H9 (cell line): Measurements from ENCODE around the gene PGS1. TPM values are rescaled to one million over a fixed set of nuclear protein-coding genes. Genes with fewer than 3 reads are reported as not detected.

Experiments
- DNase-seq: peaks from one replicate; pipeline ENCODE4 v3.0.0-alpha.2; 2017
- H2AFZ ChIP-seq: one replicate; pipeline ENCODE4 v1.6.1; 2013; ENCODE audit warnings: mild to moderate bottlenecking, low read length, control low read depth, moderate library complexity
- H2AK5ac ChIP-seq: 2 replicates; pipeline ENCODE4 v1.6.1; 2013; ENCODE audit warnings: low read length, control low read depth, mixed read lengths; ENCODE audit not compliant: insufficient read length
- H2BK120ac ChIP-seq: one replicate; pipeline ENCODE4 v1.6.1; 2013; ENCODE audit warnings: low read depth, mild to moderate bottlenecking, low read length, control low read depth, inconsistent platforms; ENCODE audit not compliant: poor library complexity, severe bottlenecking
- H2BK12ac ChIP-seq: 2 replicates; pipeline ENCODE4 v1.6.1; 2013; ENCODE audit warnings: low read length, control low read depth, mixed read lengths, low read depth; ENCODE audit not compliant: insufficient read length
- H2BK15ac ChIP-seq: 2 replicates; pipeline ENCODE4 v1.6.1; 2013; ENCODE audit warnings: low read depth, low read length, control low read depth
- H2BK20ac ChIP-seq: one replicate; pipeline ENCODE4 v1.6.1; 2013; ENCODE audit warnings: low read depth, mild to moderate bottlenecking, low read length, control low read depth, inconsistent platforms; ENCODE audit not compliant: poor library complexity, severe bottlenecking
- H2BK5ac ChIP-seq: 2 replicates; pipeline ENCODE4 v1.6.1; 2013; ENCODE audit warnings: low read length, control low read depth, mixed read lengths; ENCODE audit not compliant: insufficient read length
- H3K14ac ChIP-seq: 2 replicates; pipeline ENCODE4 v1.6.1; 2013; ENCODE audit warnings: low read length, control low read depth; ENCODE audit not compliant: insufficient read depth
- H3K18ac ChIP-seq: 2 replicates; pipeline ENCODE4 v1.6.1; 2013; ENCODE audit warnings: low read depth, mild to moderate bottlenecking, mixed read lengths, low read length, control low read depth; ENCODE audit not compliant: insufficient read length
- H3K23ac ChIP-seq: 2 replicates; pipeline ENCODE4 v1.6.1; 2013; ENCODE audit warnings: low read length, control low read depth, mixed read lengths, low read depth; ENCODE audit not compliant: insufficient read length
- H3K23me2 ChIP-seq: 2 replicates; pipeline ENCODE4 v1.6.1; 2013; ENCODE audit warnings: low read depth, mild to moderate bottlenecking, mixed read lengths, low read length, control low read depth; ENCODE audit not compliant: insufficient read length, poor library complexity, severe bottlenecking
- H3K27ac ChIP-seq: 2 replicates; pipeline ENCODE4 v1.5.1; 2013; ENCODE audit warnings: low read length, control low read depth, mixed read lengths, low read depth; ENCODE audit not compliant: insufficient read length
- H3K27me3 ChIP-seq: 2 replicates; pipeline ENCODE4 v1.6.1; 2013; ENCODE audit warnings: low read length, control low read depth, inconsistent platforms; ENCODE audit not compliant: insufficient read depth
- H3K4ac ChIP-seq: 2 replicates; pipeline ENCODE4 v1.6.1; 2013; ENCODE audit warnings: low read depth, mild to moderate bottlenecking, control low read depth, inconsistent platforms, low read length, moderate library complexity
- H3K4me1 ChIP-seq: 2 replicates; pipeline ENCODE4 v1.6.1; 2013; ENCODE audit warnings: low read length, control low read depth, inconsistent platforms; ENCODE audit not compliant: insufficient read depth
- H3K4me2 ChIP-seq: 2 replicates; pipeline ENCODE4 v1.6.1; 2013; ENCODE audit warnings: low read length, control low read depth, mixed read lengths; ENCODE audit not compliant: insufficient read length, insufficient read depth
- H3K56ac ChIP-seq: 2 replicates; pipeline ENCODE4 v1.6.1; 2013; ENCODE audit warnings: low read depth, mild to moderate bottlenecking, mixed read lengths, low read length, control low read depth; ENCODE audit not compliant: insufficient read length
- H3K79me1 ChIP-seq: 2 replicates; pipeline ENCODE4 v1.6.1; 2013; ENCODE audit warnings: low read depth, mild to moderate bottlenecking, moderate library complexity, low read length, control low read depth, inconsistent platforms; ENCODE audit not compliant: insufficient read depth, poor library complexity, severe bottlenecking
- H3K79me2 ChIP-seq: 2 replicates; pipeline ENCODE4 v1.6.1; 2013; ENCODE audit warnings: low read length, control low read depth, inconsistent platforms; ENCODE audit not compliant: insufficient read depth
- H3K9ac ChIP-seq: 2 replicates; pipeline ENCODE4 v1.6.1; 2013; ENCODE audit warnings: low read length, control low read depth, mixed read lengths; ENCODE audit not compliant: insufficient read length; ENCODE audit errors: extremely low read depth
- H3K9me3 ChIP-seq: one replicate; pipeline ENCODE4 v1.6.1; 2013; ENCODE audit warnings: low read depth, low read length, inconsistent platforms; ENCODE audit not compliant: control insufficient read depth
- H3T11ph ChIP-seq: one replicate; pipeline ENCODE4 v1.6.1; 2013; ENCODE audit warnings: mild to moderate bottlenecking, low read length, control low read depth, inconsistent platforms
- H4K20me1 ChIP-seq: one replicate; pipeline ENCODE4 v1.6.1; 2013; ENCODE audit not compliant: control insufficient read depth, insufficient read length, insufficient read depth
- H4K5ac ChIP-seq: 2 replicates; pipeline ENCODE4 v1.6.1; 2013; ENCODE audit warnings: low read depth, mild to moderate bottlenecking, mixed read lengths, low read length, control low read depth; ENCODE audit not compliant: insufficient read length
- H4K8ac ChIP-seq: replicated peaks from 2 replicates; pipeline ENCODE4 v1.6.1; 2013; ENCODE audit warnings: low read length, control low read depth, mixed read lengths, low read depth; ENCODE audit not compliant: insufficient read length
- H4K91ac ChIP-seq: 2 replicates; pipeline ENCODE4 v1.6.1; 2013; ENCODE audit warnings: low read depth, mild to moderate bottlenecking, moderate library complexity, mixed read lengths, low read length, control low read depth; ENCODE audit not compliant: insufficient read length
- H3K27ac Mint-ChIP-seq, 3 experiments: 2 replicates in 2 of 3; 3 replicates in 1 of 3; pipeline ENCODE4 v1.8.0; 2020 to 2021; ENCODE audit warnings: mixed read lengths in 3 of 3, mild to moderate bottlenecking in 1 of 3, moderate library complexity in 1 of 3
- H3K27me3 Mint-ChIP-seq: 2 replicates; pipeline ENCODE4 v1.8.0; 2021; ENCODE audit warnings: low read depth, mild to moderate bottlenecking, moderate library complexity, mixed read lengths
- H3K36me3 Mint-ChIP-seq, 3 experiments: 2 replicates in 2 of 3; 3 replicates in 1 of 3; pipeline ENCODE4 v1.8.0; 2020 to 2021; ENCODE audit warnings: low read depth in 3 of 3, mixed read lengths in 3 of 3; ENCODE audit not compliant: insufficient read depth in 1 of 3
- H3K4me1 Mint-ChIP-seq, 2 experiments: 2 replicates each; pipeline ENCODE4 v1.8.0; 2020; ENCODE audit warnings: mixed read lengths in 2 of 2
- H3K4me3 Mint-ChIP-seq, 2 experiments: 2 replicates in 1 of 2; 3 replicates in 1 of 2; pipeline ENCODE4 v1.8.0; 2020 to 2021; ENCODE audit warnings: mild to moderate bottlenecking in 2 of 2, mixed read lengths in 2 of 2, moderate library complexity in 1 of 2
- H3K9me3 Mint-ChIP-seq, 2 experiments: 2 replicates in 1 of 2; 3 replicates in 1 of 2; pipeline ENCODE4 v1.8.0; 2020; ENCODE audit warnings: mild to moderate bottlenecking in 2 of 2, mixed read lengths in 2 of 2, moderate library complexity in 1 of 2
- CTCF ChIP-seq: fragments of 200-600 bp; sonication (generic); conservative IDR thresholded peaks from 3 replicates; pipeline ENCODE4 v1.8.0; 2021; ENCODE audit warnings: antibody characterized with exemption, mild to moderate bottlenecking
- WGBS: extraction: QIAGEN DNeasy Blood & Tissue Kit; methylation state at CpG from one replicate; pipeline ENCODE4 v1.1.7; 2013; ENCODE audit warnings: missing lambda C conversion rate, low lambda C conversion rate, mixed read lengths; ENCODE audit not compliant: insufficient read length; ENCODE audit errors: extremely low coverage; 5-methylcytosine and 5-hydroxymethylcytosine counted together
- total RNA-seq: library from RNA; stranded (reverse); gene quantifications from 2 replicates; pipeline ENCODE4 v1.2.1, GENCODE V29; 2021

The PGS1 gene
- total RNA-seq, 1 experiment from 2014 or later, result 45.7 TPM

DNA sequence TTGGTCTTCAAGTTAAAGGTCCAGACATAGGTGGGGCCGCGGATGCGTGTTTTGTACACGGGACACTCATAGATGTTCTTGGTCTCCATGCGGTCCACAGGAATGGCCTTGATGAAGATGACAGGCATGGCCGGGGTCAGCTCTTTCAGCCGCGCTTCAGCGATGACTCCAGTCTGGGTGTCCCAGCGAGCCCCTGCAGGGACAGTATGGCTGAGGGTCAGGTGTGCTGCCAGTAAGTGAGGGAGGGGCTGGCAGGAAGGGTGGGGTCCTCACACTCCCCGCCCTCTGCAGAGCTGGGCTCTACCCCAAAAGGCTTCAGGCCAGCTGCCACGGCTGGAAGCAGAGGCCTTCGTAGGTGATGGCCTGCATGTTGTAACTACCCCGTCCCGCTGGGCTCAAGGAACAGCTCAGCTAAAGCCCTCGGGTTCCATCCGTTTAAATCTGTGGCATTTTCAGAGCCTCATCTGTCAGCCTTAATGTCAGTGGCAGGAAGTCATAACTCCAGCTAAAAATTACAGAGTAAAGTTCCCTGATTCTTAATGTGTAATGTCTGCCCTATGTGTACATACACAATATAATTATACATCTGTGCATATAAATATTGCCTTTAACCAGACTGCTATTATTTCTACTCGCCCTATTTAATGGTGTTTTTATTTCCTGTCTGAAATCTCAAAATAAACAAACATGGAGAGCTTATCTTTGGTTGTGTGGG is 45.7 kb downstream of the PGS1 start:
- H4K8ac ChIP-seq, result no peak overlapping the region
- no peaks in the 10 kb centered on the region for H3K79me2 ChIP-seq
- no peak overlapping the region for H2BK12ac ChIP-seq
- no peaks in the 10 kb centered on the region for H3K9me3 Mint-ChIP-seq
- no peaks in the 10 kb centered on the region for H3K27me3 ChIP-seq
- no peak overlapping the region for H3K18ac ChIP-seq
- no peak for DNase-seq
- H3K56ac ChIP-seq, result no peak overlapping the region
- peaks cover 30 to 64% (median 56%) of the 10 kb centered on the region in 3 experiments for H3K36me3 Mint-ChIP-seq
- no peak overlapping the region for H3K4ac ChIP-seq
- no CpG with 5 or more reads among the region's 18 CpGs for WGBS
- no peak overlapping the region; a peak in 1 of 5 replicates for H3K4me3 Mint-ChIP-seq
- H3K23me2 ChIP-seq, result no peaks in the 10 kb centered on the region
- no peak overlapping the region for H2BK15ac ChIP-seq
- H2BK20ac ChIP-seq, result no peak overlapping the region
- no peak overlapping the region for H3T11ph ChIP-seq
- no peak overlapping the region for H3K27ac ChIP-seq
- no peak overlapping the region for H3K23ac ChIP-seq
- H3K4me1 Mint-ChIP-seq, result peaks cover 9 to 14% of the 10 kb centered on the region in 2 experiments
- peaks cover 2% of the 10 kb centered on the region for H4K20me1 ChIP-seq
- H3K27ac Mint-ChIP-seq, result no peak overlapping the region
- no peak overlapping the region for H4K5ac ChIP-seq
- H3K9ac ChIP-seq, result no peak overlapping the region
- H2AFZ ChIP-seq, result no peak overlapping the region
- no peak for TF ChIP-seq CTCF
- no peaks in the 10 kb centered on the region for H3K4me1 ChIP-seq
- no peaks in the 10 kb centered on the region for H3K27me3 Mint-ChIP-seq
- H3K4me2 ChIP-seq, result no peak overlapping the region
- H3K9me3 ChIP-seq, result no peaks in the 10 kb centered on the region
- H3K79me1 ChIP-seq, result no peaks in the 10 kb centered on the region
- H3K14ac ChIP-seq, result no peak overlapping the region
- no peak overlapping the region for H2AK5ac ChIP-seq
- no peak overlapping the region for H2BK120ac ChIP-seq
- no peak overlapping the region for H2BK5ac ChIP-seq
- no peak overlapping the region for H4K91ac ChIP-seq
